A673 (cell line): ENCODE measurements around the gene SCN4A.

ENCODE experiments used
- CTCF ChIP-seq: fragments of 300-800, 200-600 bp; sonication (generic); conservative IDR thresholded peaks from 2 replicates; pipeline ENCODE4 v1.5.1; 2017; ENCODE audit warnings: low read depth, mild to moderate bottlenecking, antibody characterized with exemption, low read length, moderate library complexity, mixed read lengths
- EZH2 ChIP-seq: fragments of 200-600 bp; sonication (generic); IDR thresholded peaks from 2 replicates; pipeline ENCODE4 v1.6.1; 2017; ENCODE audit warnings: borderline replicate concordance, low read depth, mild to moderate bottlenecking, mixed read lengths, antibody characterized with exemption, low read length; ENCODE audit not compliant: poor library complexity, severe bottlenecking

- no peak for TF ChIP-seq CTCF
- no peak for TF ChIP-seq EZH2
Measured at GRCh38 chr17:63976702-63977101, 4.0 kb upstream of the SCN4A start.
